Erythroblast (primary cell): ENCODE data around the gene CDC42BPB.

Source experiments
- DNase-seq, 2 experiments: peaks; one replicate each; lab custom pipeline; 2025; lab: John Stamatoyannopoulos, UW
- GATA1 ChIP-seq: IDR thresholded peaks from 2 replicates; pipeline ENCODE4 v1.6.1; 2011; ENCODE audit warnings: low read depth, mild to moderate bottlenecking, control low read depth, low read length, moderate library complexity
- POLR2A ChIP-seq: IDR thresholded peaks from 2 replicates; pipeline ENCODE4 v1.6.1; 2011; ENCODE audit warnings: mild to moderate bottlenecking, low read length

CDC42BPB gene

GRCh38 chr14:103016071-103016470 is 41.3 kb downstream of the CDC42BPB start:
- TF ChIP-seq POLR2A (no peak), GATA1 (no peak)
- no peak for DNase-seq

GRCh38 chr14:103015426-103015825 is 41.9 kb downstream of the CDC42BPB start:
- DNase-seq, result no peak
- TF ChIP-seq POLR2A, result no peak
- TF ChIP-seq GATA1, result no peak

GRCh38 chr14:103014466-103015228 is 42.7 kb downstream of the CDC42BPB start:
- TF ChIP-seq GATA1, result no peak
- TF ChIP-seq POLR2A, result no peak
- no peak for DNase-seq

GRCh38 chr14:103013028-103013427 is 44.3 kb downstream of the CDC42BPB start:
- TF ChIP-seq POLR2A (no peak), GATA1 (no peak)
- DNase-seq, result no peak

- no peak for DNase-seq
- TF ChIP-seq POLR2A, result no peak
- TF ChIP-seq GATA1, result no peak
Measured at GRCh38 chr14:103009559-103009958, 47.8 kb downstream of the CDC42BPB start.

- TF ChIP-seq POLR2A (no peak), GATA1 (no peak)
- no peak for DNase-seq
Measured at GRCh38 chr14:103008768-103009357, 48.5 kb downstream of the CDC42BPB start.

- DNase-seq, result no peak
- TF ChIP-seq POLR2A (no peak), GATA1 (no peak)
Measured at GRCh38 chr14:103008126-103008525, 49.2 kb downstream of the CDC42BPB start.

GRCh38 chr14:103007555-103007954 is 49.8 kb downstream of the CDC42BPB start:
- TF ChIP-seq GATA1 (no peak), POLR2A (no peak)
- DNase-seq, result no peak

- no peak for DNase-seq
- TF ChIP-seq POLR2A (no peak), GATA1 (no peak)
Measured at GRCh38 chr14:103006991-103007520, 50.3 kb downstream of the CDC42BPB start.

- DNase-seq, result no peak
- TF ChIP-seq POLR2A, result no peak
- no peak for TF ChIP-seq GATA1
Measured at GRCh38 chr14:103006106-103006505, 51.2 kb downstream of the CDC42BPB start.

- TF ChIP-seq POLR2A, result no peak
- no peak for TF ChIP-seq GATA1
- no peak for DNase-seq
Measured at GRCh38 chr14:103003850-103004249, 53.5 kb downstream of the CDC42BPB start.

GRCh38 chr14:103003351-103003615 is 54.1 kb downstream of the CDC42BPB start:
- no peak for DNase-seq
- TF ChIP-seq GATA1 (no peak), POLR2A (no peak)

GRCh38 chr14:103002578-103003350 is 54.6 kb downstream of the CDC42BPB start:
- TF ChIP-seq POLR2A (no peak), GATA1 (no peak)
- peak; percentile 45 to 46 for DNase-seq
